Upper lobe of left lung (tissue), 4 donors: ENCODE measurements around the gene MAP6D1.

Experiments
- CTCF ChIP-seq, 6 experiments: fragments of 450-650 bp in 4 of 6; fragments of 200-600 bp in 2 of 6; sonication (generic) in 2 of 6; IDR thresholded peaks; one replicate each; pipeline ENCODE4 v1.5.1; 2016 to 2019; ENCODE audit warnings: antibody characterized with exemption in 6 of 6
- POLR2A ChIP-seq, 4 donors: fragments of 450-650 bp; IDR thresholded peaks; one replicate each; pipeline ENCODE4 v1.5.1; 2016 to 2017; ENCODE audit warnings: antibody characterized with exemption in 4 of 4, mild to moderate bottlenecking in 2 of 4

GRCh38 chr3:183815951-183816475 is 9.4 kb downstream of the MAP6D1 start:
- TF ChIP-seq CTCF (IDR thresholded peaks at IDR 0.05): no peak
- no peak for TF ChIP-seq POLR2A (IDR thresholded peaks at IDR 0.05)
